GM23338 (cell line): ENCODE data around the gene HNRNPR. TPM values are rescaled to one million over a fixed set of nuclear protein-coding genes. Genes with fewer than 3 reads are reported as not detected.

ENCODE experiments used
- ATAC-seq: fragments of 200-7000 bp; cut with Tn5 transposase; 3 replicates; pipeline ENCODE4 v1.9.1; 2020
- DNase-seq: peaks from one replicate; pipeline ENCODE4 v3.0.0-alpha.2; 2015; ENCODE audit warnings: low spot score
- H2AFZ ChIP-seq: fragments of 200-600 bp; sonication (generic); 2 replicates; pipeline ENCODE4 v1.8.0; 2016; ENCODE audit warnings: antibody characterized with exemption, mild to moderate bottlenecking, moderate library complexity
- H3F3A ChIP-seq: fragments of 200-600 bp; sonication (generic); replicated peaks from 2 replicates; pipeline ENCODE4 v1.8.0; 2017; ENCODE audit warnings: antibody characterized with exemption, mixed run types, low read depth
- H3K27ac ChIP-seq: fragments of 200-600 bp; sonication (generic); 2 replicates; pipeline ENCODE4 v1.6.1; 2016; ENCODE audit warnings: low read depth
- H3K27me3 ChIP-seq: fragments of 200-600 bp; sonication (generic); 2 replicates; pipeline ENCODE4 v1.8.0; 2016; ENCODE audit warnings: mild to moderate bottlenecking, mixed run types, moderate library complexity; ENCODE audit not compliant: insufficient read depth
- H3K36me3 ChIP-seq: fragments of 200-600 bp; sonication (generic); 2 replicates; pipeline ENCODE4 v1.8.0; 2016; ENCODE audit warnings: mild to moderate bottlenecking; ENCODE audit not compliant: insufficient read depth
- H3K4me1 ChIP-seq: fragments of 200-600 bp; sonication (generic); 2 replicates; pipeline ENCODE4 v1.8.0; 2016; ENCODE audit warnings: mild to moderate bottlenecking, moderate library complexity; ENCODE audit not compliant: insufficient read depth
- H3K4me2 ChIP-seq: fragments of 200-600 bp; sonication (generic); 2 replicates; pipeline ENCODE4 v1.7.1; 2017; ENCODE audit warnings: mixed run types
- H3K4me3 ChIP-seq: fragments of 200-600 bp; sonication (generic); 2 replicates; pipeline ENCODE4 v1.6.1; 2016; ENCODE audit warnings: mixed run types
- H3K79me2 ChIP-seq: fragments of 200-600 bp; sonication (generic); replicated peaks from 2 replicates; pipeline ENCODE4 v1.8.0; 2017; ENCODE audit warnings: mild to moderate bottlenecking; ENCODE audit not compliant: insufficient read depth
- H3K9me2 ChIP-seq: fragments of 200-600 bp; sonication (generic); 2 replicates; pipeline ENCODE4 v1.8.0; 2017; ENCODE audit not compliant: insufficient read depth
- H4K20me1 ChIP-seq: fragments of 200-600 bp; sonication (generic); replicated peaks from 2 replicates; pipeline ENCODE4 v1.8.0; 2017; ENCODE audit warnings: mild to moderate bottlenecking; ENCODE audit not compliant: insufficient read depth
- H3K27ac Mint-ChIP-seq: 2 replicates; pipeline ENCODE4 v1.8.0; 2020; ENCODE audit warnings: inconsistent platforms, mild to moderate bottlenecking, moderate library complexity, mixed read lengths
- H3K27me3 Mint-ChIP-seq: 3 replicates; pipeline ENCODE4 v1.8.0; 2022; ENCODE audit warnings: low read depth, mild to moderate bottlenecking, moderate library complexity, mixed read lengths, inconsistent platforms; ENCODE audit not compliant: insufficient read depth, poor library complexity
- H3K36me3 Mint-ChIP-seq: 3 replicates; pipeline ENCODE4 v1.8.0; 2021; ENCODE audit warnings: low read depth, mild to moderate bottlenecking, inconsistent platforms, moderate library complexity, mixed read lengths
- H3K4me1 Mint-ChIP-seq: 3 replicates; pipeline ENCODE4 v1.8.0; 2020; ENCODE audit warnings: mild to moderate bottlenecking, inconsistent platforms, mixed read lengths
- H3K4me3 Mint-ChIP-seq: 3 replicates; pipeline ENCODE4 v1.8.0; 2021; ENCODE audit warnings: moderate library complexity, mild to moderate bottlenecking, inconsistent platforms, mixed read lengths
- H3K9me3 Mint-ChIP-seq: 3 replicates; pipeline ENCODE4 v1.8.0; 2020; ENCODE audit warnings: moderate library complexity, mild to moderate bottlenecking, inconsistent platforms, mixed read lengths
- CREB1 ChIP-seq: fragments of 250-450 bp; sonication (Bioruptor Pico); IDR thresholded peaks from 2 replicates; pipeline ENCODE4 v1.5.0; 2020; ENCODE audit warnings: low read depth, mild to moderate bottlenecking, moderate library complexity
- ETS1 ChIP-seq: IDR thresholded peaks from 2 replicates; pipeline ENCODE4 v1.6.1; 2016; ENCODE audit warnings: antibody characterized with exemption
- EZH2phosphoT487 ChIP-seq: fragments of 200-600 bp; sonication (generic); IDR thresholded peaks from one replicate; pipeline ENCODE4 v1.8.1; 2018; ENCODE audit warnings: antibody characterized with exemption; ENCODE audit not compliant: unreplicated experiment
- NANOG ChIP-seq: IDR thresholded peaks from 2 replicates; pipeline ENCODE4 v1.6.1; 2016; ENCODE audit warnings: antibody characterized with exemption, borderline replicate concordance
- POLR2AphosphoS5 ChIP-seq: IDR thresholded peaks from 2 replicates; pipeline ENCODE4 v1.6.1; 2016; ENCODE audit warnings: antibody characterized with exemption, low read depth
- STAT1 ChIP-seq: IDR thresholded peaks from one replicate; pipeline ENCODE4 v1.6.1; 2016; ENCODE audit warnings: antibody characterized with exemption; ENCODE audit not compliant: unreplicated experiment
- ZNF114 ChIP-seq: fragments of 250-450 bp; sonication (Bioruptor Pico); IDR thresholded peaks from 2 replicates; pipeline ENCODE4 v1.5.0; 2020; ENCODE audit warnings: mild to moderate bottlenecking, moderate library complexity
- polyA plus RNA-seq: library from polyadenylated mRNA; unstranded; fragments of >200 nt; fragmentation: Nextera tagmentation; extraction: Ambion mirVana; gene quantifications from 2 replicates; pipeline ENCODE4 v1.2.1, GENCODE V29; 2016
- total RNA-seq: library from RNA; depleted of rRNA; stranded (reverse); fragments of >200 nt; shearing (Covaris generic); gene quantifications from 2 replicates; pipeline ENCODE4 v1.2.3, GENCODE V29; 2014
- TF ChIP-seq, protein P1 (sequence below): fragments of 250-450 bp; sonication (Bioruptor Pico); IDR thresholded peaks from 2 replicates; pipeline ENCODE4 v1.5.0; 2020; ENCODE audit warnings: mild to moderate bottlenecking, moderate library complexity

HNRNPR gene
- total and polyA plus RNA-seq, 2 experiments from 2014 or later = 147 to 200 TPM

GRCh38 chr1:23392125-23392855 is 48.2 kb upstream of the HNRNPR start:
- ATAC-seq (no peak), DNase-seq (no peak)
- no peaks in the 10 kb centered on the region for H3K9me2 ChIP-seq
- H3K4me3 ChIP-seq = no peak overlapping the region
- Mint-ChIP-seq H3K9me3 (peaks cover 5% of the 10 kb centered on the region; the same call in 1 of the 3 replicates), H3K4me3 (no peak overlapping the region), H3K36me3 (no peaks in the 10 kb centered on the region), H3K27me3 (peaks cover 54% of the 10 kb centered on the region), H3K4me1 (peaks cover 22% of the 10 kb centered on the region), H3K27ac (no peak overlapping the region)
- no peak overlapping the region for H3K4me2 ChIP-seq
- H3K79me2 ChIP-seq = no peaks in the 10 kb centered on the region
- no peaks in the 10 kb centered on the region for H3K36me3 ChIP-seq
- no peak overlapping the region for H3K27ac ChIP-seq
- H3F3A ChIP-seq = 0 out of 2 replicates have a peak, but pooled peaks cover 7% of the 10 kb centered on the region
- peaks cover 88% of the 10 kb centered on the region for H3K27me3 ChIP-seq
- TF ChIP-seq CREB1 (CRISPR knock-in tag) (no peak), ETS1 (no peak)
- peaks cover 14% of the 10 kb centered on the region for H3K4me1 ChIP-seq
- H2AFZ ChIP-seq = no peak overlapping the region
- H4K20me1 ChIP-seq = no peaks in the 10 kb centered on the region; the same call in 1 of the 2 replicates

GRCh38 chr1:23389837-23390321 is 45.8 kb upstream of the HNRNPR start:
- no peak overlapping the region for H3K4me2 ChIP-seq
- no peak overlapping the region for H2AFZ ChIP-seq
- Mint-ChIP-seq H3K36me3 (no peaks in the 10 kb centered on the region), H3K4me3 (no peak overlapping the region), H3K9me3 (peaks cover 5% of the 10 kb centered on the region; the same call in 1 of the 3 replicates), H3K4me1 (peaks cover 11% of the 10 kb centered on the region), H3K27me3 (peaks cover 54% of the 10 kb centered on the region), H3K27ac (no peak overlapping the region)
- no peaks in the 10 kb centered on the region; the same call in none of the 2 replicates for H4K20me1 ChIP-seq
- ATAC-seq (no peak), DNase-seq (no peak)
- H3K4me3 ChIP-seq = no peak overlapping the region
- 0 out of 2 replicates have a peak, but pooled peaks cover 7% of the 10 kb centered on the region for H3F3A ChIP-seq
- H3K27ac ChIP-seq = no peak overlapping the region
- H3K9me2 ChIP-seq = no peaks in the 10 kb centered on the region
- H3K27me3 ChIP-seq = peaks cover 93% of the 10 kb centered on the region
- H3K79me2 ChIP-seq = no peaks in the 10 kb centered on the region
- H3K36me3 ChIP-seq = no peaks in the 10 kb centered on the region
- peaks cover 6% of the 10 kb centered on the region for H3K4me1 ChIP-seq
- TF ChIP-seq POLR2AphosphoS5 = no peak
- TF ChIP-seq NANOG = no peak
- no peak for TF ChIP-seq EZH2phosphoT487
- no peak for TF ChIP-seq ZNF114 (CRISPR knock-in tag)
- no peak for TF ChIP-seq ETS1
- TF ChIP-seq, protein P1, sequence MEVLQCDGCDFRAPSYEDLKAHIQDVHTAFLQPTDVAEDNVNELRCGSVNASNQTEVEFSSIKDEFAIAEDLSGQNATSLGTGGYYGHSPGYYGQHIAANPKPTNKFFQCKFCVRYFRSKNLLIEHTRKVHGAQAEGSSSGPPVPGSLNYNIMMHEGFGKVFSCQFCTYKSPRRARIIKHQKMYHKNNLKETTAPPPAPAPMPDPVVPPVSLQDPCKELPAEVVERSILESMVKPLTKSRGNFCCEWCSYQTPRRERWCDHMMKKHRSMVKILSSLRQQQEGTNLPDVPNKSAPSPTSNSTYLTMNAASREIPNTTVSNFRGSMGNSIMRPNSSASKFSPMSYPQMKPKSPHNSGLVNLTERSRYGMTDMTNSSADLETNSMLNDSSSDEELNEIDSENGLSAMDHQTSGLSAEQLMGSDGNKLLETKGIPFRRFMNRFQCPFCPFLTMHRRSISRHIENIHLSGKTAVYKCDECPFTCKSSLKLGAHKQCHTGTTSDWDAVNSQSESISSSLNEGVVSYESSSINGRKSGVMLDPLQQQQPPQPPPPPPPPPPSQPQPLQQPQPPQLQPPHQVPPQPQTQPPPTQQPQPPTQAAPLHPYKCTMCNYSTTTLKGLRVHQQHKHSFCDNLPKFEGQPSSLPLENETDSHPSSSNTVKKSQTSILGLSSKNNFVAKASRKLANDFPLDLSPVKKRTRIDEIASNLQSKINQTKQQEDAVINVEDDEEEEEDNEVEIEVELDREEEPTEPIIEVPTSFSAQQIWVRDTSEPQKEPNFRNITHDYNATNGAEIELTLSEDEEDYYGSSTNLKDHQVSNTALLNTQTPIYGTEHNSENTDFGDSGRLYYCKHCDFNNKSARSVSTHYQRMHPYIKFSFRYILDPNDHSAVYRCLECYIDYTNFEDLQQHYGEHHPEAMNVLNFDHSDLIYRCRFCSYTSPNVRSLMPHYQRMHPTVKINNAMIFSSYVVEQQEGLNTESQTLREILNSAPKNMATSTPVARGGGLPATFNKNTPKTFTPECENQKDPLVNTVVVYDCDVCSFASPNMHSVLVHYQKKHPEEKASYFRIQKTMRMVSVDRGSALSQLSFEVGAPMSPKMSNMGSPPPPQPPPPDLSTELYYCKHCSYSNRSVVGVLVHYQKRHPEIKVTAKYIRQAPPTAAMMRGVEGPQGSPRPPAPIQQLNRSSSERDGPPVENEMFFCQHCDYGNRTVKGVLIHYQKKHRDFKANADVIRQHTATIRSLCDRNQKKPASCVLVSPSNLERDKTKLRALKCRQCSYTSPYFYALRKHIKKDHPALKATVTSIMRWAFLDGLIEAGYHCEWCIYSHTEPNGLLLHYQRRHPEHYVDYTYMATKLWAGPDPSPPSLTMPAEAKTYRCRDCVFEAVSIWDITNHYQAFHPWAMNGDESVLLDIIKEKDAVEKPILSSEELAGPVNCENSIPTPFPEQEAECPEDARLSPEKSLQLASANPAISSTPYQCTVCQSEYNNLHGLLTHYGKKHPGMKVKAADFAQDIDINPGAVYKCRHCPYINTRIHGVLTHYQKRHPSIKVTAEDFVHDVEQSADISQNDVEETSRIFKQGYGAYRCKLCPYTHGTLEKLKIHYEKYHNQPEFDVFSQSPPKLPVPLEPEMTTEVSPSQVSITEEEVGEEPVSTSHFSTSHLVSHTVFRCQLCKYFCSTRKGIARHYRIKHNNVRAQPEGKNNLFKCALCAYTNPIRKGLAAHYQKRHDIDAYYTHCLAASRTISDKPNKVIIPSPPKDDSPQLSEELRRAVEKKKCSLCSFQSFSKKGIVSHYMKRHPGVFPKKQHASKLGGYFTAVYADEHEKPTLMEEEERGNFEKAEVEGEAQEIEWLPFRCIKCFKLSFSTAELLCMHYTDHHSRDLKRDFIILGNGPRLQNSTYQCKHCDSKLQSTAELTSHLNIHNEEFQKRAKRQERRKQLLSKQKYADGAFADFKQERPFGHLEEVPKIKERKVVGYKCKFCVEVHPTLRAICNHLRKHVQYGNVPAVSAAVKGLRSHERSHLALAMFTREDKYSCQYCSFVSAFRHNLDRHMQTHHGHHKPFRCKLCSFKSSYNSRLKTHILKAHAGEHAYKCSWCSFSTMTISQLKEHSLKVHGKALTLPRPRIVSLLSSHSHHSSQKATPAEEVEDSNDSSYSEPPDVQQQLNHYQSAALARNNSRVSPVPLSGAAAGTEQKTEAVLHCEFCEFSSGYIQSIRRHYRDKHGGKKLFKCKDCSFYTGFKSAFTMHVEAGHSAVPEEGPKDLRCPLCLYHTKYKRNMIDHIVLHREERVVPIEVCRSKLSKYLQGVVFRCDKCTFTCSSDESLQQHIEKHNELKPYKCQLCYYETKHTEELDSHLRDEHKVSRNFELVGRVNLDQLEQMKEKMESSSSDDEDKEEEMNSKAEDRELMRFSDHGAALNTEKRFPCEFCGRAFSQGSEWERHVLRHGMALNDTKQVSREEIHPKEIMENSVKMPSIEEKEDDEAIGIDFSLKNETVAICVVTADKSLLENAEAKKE (CRISPR knock-in tag) = no peak
- TF ChIP-seq STAT1 = no peak
